Heart left ventricle (tissue), 13 donors: ENCODE measurements around the gene ADAMTS12.

Experiments
- POLR2A ChIP-seq, 2 donors: fragments of 450-650 bp; IDR thresholded peaks; one replicate each; pipeline ENCODE4 v1.6.1; 2017; ENCODE audit warnings: antibody characterized with exemption in 2 of 2, mild to moderate bottlenecking in 2 of 2, moderate library complexity in 2 of 2
- TF ChIP-seq, protein P1 (sequence below), 12 donors: fragments of 200-600 bp; sonication (generic) in 4 of 12; IDR thresholded peaks; one replicate each; pipeline versions ENCODE4 v1.5.0 to v1.8.0; 2018 to 2022; ENCODE audit warnings: antibody characterized with exemption in 12 of 12, mild to moderate bottlenecking in 5 of 12
- donor health status: ischemic (EF 13 %, LVEDD 7.1; RV severe dilation, severe dysfunction).
- donor health status: DM: no; HTN: yes; CAD: no.
- donor health status: DM: no; HTN: no; CAD: no.
- donor health status: ischemic (EF 25% LVEDD 6.9; RV normal size, moderate dysfunction).
- donor health status: ischemic (EF 25% LVEDD 5.7; RV mildly dilated, moderate dysfunction).
- donor health status: ischemic (EF 35%, LVEDD 5.7; RV mildly dilated, moderate dysfunction).
- donor health status: nonischemic (EF 11% LVEDD 7.7; RV severe dilation, severe dysfunction).
- donor health status: DM: yes; HTN: yes; CAD: no.
- donor health status: PGD.
- donor health status: ischemic (EF 29% LVEDD 5.4; RV normal size, mild dysfunction).
- donor health status: nonischemic (EF 23%, LVEDD 6.1; RV moderate dilation, normal function).

DNA sequence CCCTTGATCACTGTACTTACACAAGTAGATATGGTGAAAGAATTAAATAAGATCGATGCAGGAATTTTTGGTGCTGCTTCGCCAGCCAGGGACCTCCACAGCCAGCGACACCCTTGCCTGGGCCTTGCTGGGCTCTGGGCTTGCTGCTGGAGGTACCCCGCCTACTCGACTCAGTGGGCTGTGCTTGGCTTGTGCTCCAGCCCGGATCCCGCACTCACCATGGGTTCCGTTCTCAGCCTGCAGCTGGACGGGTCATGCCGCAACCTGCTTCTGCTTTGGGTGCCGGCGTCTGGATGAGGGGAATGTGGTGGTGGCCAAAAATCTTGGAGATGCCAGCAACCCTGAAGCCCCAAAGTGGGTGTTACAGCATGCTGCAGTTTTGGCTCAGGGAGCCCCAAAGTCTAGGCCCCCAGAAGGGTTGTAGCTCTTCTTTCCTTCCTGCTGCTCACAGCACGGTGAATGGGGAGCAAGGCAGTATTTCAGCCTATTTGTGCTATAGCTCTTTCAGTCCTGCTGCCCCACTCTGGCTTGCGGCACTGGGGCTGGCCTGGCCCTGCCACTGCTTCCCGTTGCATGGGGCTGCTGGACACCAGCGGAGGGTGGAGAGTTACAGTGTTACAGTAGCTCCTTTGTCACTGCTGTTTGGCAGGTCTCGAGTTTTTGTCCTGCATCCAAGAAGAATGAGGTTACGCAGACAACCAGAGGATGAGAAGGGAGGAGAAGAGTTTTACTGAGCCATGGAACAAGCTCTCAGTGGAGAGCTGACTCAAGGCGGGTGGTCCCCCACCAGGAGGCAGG lies 403.0 kb downstream of the ADAMTS12 start:
- TF ChIP-seq, protein P1, sequence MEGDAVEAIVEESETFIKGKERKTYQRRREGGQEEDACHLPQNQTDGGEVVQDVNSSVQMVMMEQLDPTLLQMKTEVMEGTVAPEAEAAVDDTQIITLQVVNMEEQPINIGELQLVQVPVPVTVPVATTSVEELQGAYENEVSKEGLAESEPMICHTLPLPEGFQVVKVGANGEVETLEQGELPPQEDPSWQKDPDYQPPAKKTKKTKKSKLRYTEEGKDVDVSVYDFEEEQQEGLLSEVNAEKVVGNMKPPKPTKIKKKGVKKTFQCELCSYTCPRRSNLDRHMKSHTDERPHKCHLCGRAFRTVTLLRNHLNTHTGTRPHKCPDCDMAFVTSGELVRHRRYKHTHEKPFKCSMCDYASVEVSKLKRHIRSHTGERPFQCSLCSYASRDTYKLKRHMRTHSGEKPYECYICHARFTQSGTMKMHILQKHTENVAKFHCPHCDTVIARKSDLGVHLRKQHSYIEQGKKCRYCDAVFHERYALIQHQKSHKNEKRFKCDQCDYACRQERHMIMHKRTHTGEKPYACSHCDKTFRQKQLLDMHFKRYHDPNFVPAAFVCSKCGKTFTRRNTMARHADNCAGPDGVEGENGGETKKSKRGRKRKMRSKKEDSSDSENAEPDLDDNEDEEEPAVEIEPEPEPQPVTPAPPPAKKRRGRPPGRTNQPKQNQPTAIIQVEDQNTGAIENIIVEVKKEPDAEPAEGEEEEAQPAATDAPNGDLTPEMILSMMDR (IDR thresholded peaks at IDR 0.05): no peak
- TF ChIP-seq POLR2A (IDR thresholded peaks at IDR 0.05): no peak
